HCT116 (cell line): ENCODE results near the gene PLEKHO2. TPM values are rescaled to one million over a fixed set of nuclear protein-coding genes. Genes with fewer than 3 reads are reported as not detected.

ENCODE experiments used
- ATAC-seq: fragments of 200-7000 bp; cut with Tn5 transposase; 2 replicates; pipeline ENCODE4 v1.9.1; 2020; ENCODE audit warnings: mild to moderate bottlenecking, moderate library complexity
- BruUV-seq: library from RNA; stranded (reverse); fragments of 400-500 nt; replicated peaks from 2 replicates; lab custom pipeline; 2021; lab: Mats Ljungman, UMichigan
- CTCF ChIA-PET: fragments of 300-600 bp; sonication (Branson Sonifier 250); formaldehyde crosslinking; loops from one replicate; lab custom pipeline; 2021; ENCODE audit warnings: antibody characterized with exemption; lab: Charles Lee
- POLR2A ChIA-PET: fragments of 300-600, 350-600 bp; sonication (Branson Sonifier 250); formaldehyde crosslinking; loops from one replicate; lab custom pipeline; 2021; ENCODE audit warnings: antibody characterized with exemption; lab: Charles Lee
- RAD21 ChIA-PET, 2 experiments: fragments of 300-600 bp; sonication (Branson Sonifier 250); formaldehyde crosslinking; loops; one replicate each; lab custom pipeline; 2023; ENCODE audit warnings: low total read pairs in 2 of 2; ENCODE audit not compliant: uncharacterized antibody in 2 of 2, unreplicated experiment in 2 of 2, low non-redundant PET in 1 of 2; lab: Charles Lee
- DNase-seq: peaks from one replicate; pipeline ENCODE4 v3.0.0-alpha.2; 2010; ENCODE audit warnings: low read depth, low spot score
- H2AFZ ChIP-seq: fragments of 200-600 bp; shearing (Covaris generic), sonication (generic); 2 replicates; pipeline ENCODE4 v1.6.1; 2017; ENCODE audit warnings: low read depth, mixed run types, mixed read lengths, antibody characterized with exemption, low read length; ENCODE audit not compliant: poor library complexity, severe bottlenecking
- H3K27ac ChIP-seq: 2 replicates; pipeline ENCODE4 v1.5.1; 2012; ENCODE audit warnings: low read depth, low read length
- H3K27me3 ChIP-seq: fragments of 200-600 bp; sonication (generic); 2 replicates; pipeline ENCODE4 v1.6.1; 2016; ENCODE audit warnings: mixed run types, low read length, mixed read lengths; ENCODE audit not compliant: insufficient read depth
- H3K36me3 ChIP-seq, 2 experiments: fragments of 200-500 bp in 1 of 2; fragments of 200-600 bp in 1 of 2; sonication (Bioruptor generic) in 1 of 2; sonication (generic) in 1 of 2; 2 replicates each; pipeline versions ENCODE4 v1.5.1 to v1.6.1; 2014 to 2016; ENCODE audit warnings: low read length in 2 of 2, inconsistent platforms in 1 of 2, mixed read lengths in 1 of 2, mixed run types in 1 of 2; ENCODE audit not compliant: insufficient read depth in 2 of 2, control insufficient read depth in 1 of 2
- H3K4me1 ChIP-seq, 2 experiments: fragments of 200-600 bp in 1 of 2; sonication (generic) in 1 of 2; 2 replicates each; pipeline versions ENCODE4 v1.5.1 to v1.6.1; 2012 to 2017; ENCODE audit warnings: low read length in 2 of 2, inconsistent platforms in 1 of 2, mild to moderate bottlenecking in 1 of 2, mixed read lengths in 1 of 2, mixed run types in 1 of 2, moderate library complexity in 1 of 2; ENCODE audit not compliant: insufficient read depth in 2 of 2, control insufficient read depth in 1 of 2
- H3K4me2 ChIP-seq: fragments of 200-600 bp; sonication (generic); 2 replicates; pipeline ENCODE4 v1.6.1; 2017; ENCODE audit warnings: mixed run types, low read length, mixed read lengths
- H3K4me3 ChIP-seq, 2 experiments: fragments of 200-600 bp in 1 of 2; sonication (generic) in 1 of 2; replicated peaks in 1 of 2; 2 replicates each; pipeline ENCODE4 v1.5.1; 2011 to 2016; ENCODE audit warnings: low read length in 2 of 2, control low read depth in 1 of 2, low read depth in 1 of 2, mild to moderate bottlenecking in 1 of 2, mixed read lengths in 1 of 2, mixed run types in 1 of 2
- H3K79me2 ChIP-seq: fragments of 200-600 bp; sonication (generic); 2 replicates; pipeline ENCODE4 v1.6.1; 2017; ENCODE audit warnings: mild to moderate bottlenecking, mixed run types, low read length, moderate library complexity, mixed read lengths; ENCODE audit not compliant: insufficient read depth
- H3K9ac ChIP-seq: fragments of 200-600 bp; sonication (generic); 2 replicates; pipeline ENCODE4 v1.6.1; 2016; ENCODE audit warnings: low read length, mixed read lengths
- H3K9me2 ChIP-seq: fragments of 200-600 bp; sonication (generic), shearing (Covaris generic); 2 replicates; pipeline ENCODE4 v1.6.1; 2017; ENCODE audit warnings: mixed run types, mild to moderate bottlenecking, moderate library complexity; ENCODE audit not compliant: insufficient read depth
- H3K9me3 ChIP-seq, 2 experiments: fragments of 200-500 bp in 1 of 2; fragments of 200-600 bp in 1 of 2; sonication (Bioruptor generic) in 1 of 2; sonication (generic) in 1 of 2; 2 replicates each; pipeline ENCODE4 v1.6.1; 2014 to 2017; ENCODE audit warnings: low read length in 2 of 2, mixed read lengths in 2 of 2, inconsistent platforms in 1 of 2, low read depth in 1 of 2, mild to moderate bottlenecking in 1 of 2, mixed run types in 1 of 2, moderate library complexity in 1 of 2; ENCODE audit not compliant: control insufficient read depth in 1 of 2, insufficient read depth in 1 of 2
- H4K20me1 ChIP-seq: fragments of 200-600 bp; sonication (generic), shearing (Covaris generic); 2 replicates; pipeline ENCODE4 v1.6.1; 2017; ENCODE audit warnings: mixed run types, mild to moderate bottlenecking, moderate library complexity; ENCODE audit not compliant: insufficient read depth
- CBX3 ChIP-seq: IDR thresholded peaks from 2 replicates; pipeline ENCODE4 v1.6.1; 2012; ENCODE audit warnings: low read depth
- CEBPB ChIP-seq: IDR thresholded peaks from 2 replicates; pipeline ENCODE4 v1.6.1; 2012; ENCODE audit warnings: low read depth
- EZH2 ChIP-seq: fragments of 200-600 bp; sonication (generic); IDR thresholded peaks from 2 replicates; pipeline ENCODE4 v1.6.1; 2017; ENCODE audit warnings: antibody characterized with exemption, mixed run types
- FOSL1 ChIP-seq: IDR thresholded peaks from 2 replicates; pipeline ENCODE4 v1.6.1; 2012; ENCODE audit warnings: low read depth
- JUND ChIP-seq: IDR thresholded peaks from 2 replicates; pipeline ENCODE4 v1.6.1; 2012
- POLR2AphosphoS5 ChIP-seq: IDR thresholded peaks from 2 replicates; pipeline ENCODE4 v1.6.1; 2011; ENCODE audit warnings: mild to moderate bottlenecking, low read depth, low read length, moderate library complexity
- TCF7L2 ChIP-seq: IDR thresholded peaks from 2 replicates; pipeline ENCODE4 v1.7.0; 2011; ENCODE audit warnings: borderline replicate concordance, inconsistent platforms; ENCODE audit not compliant: insufficient read depth, insufficient read length; ENCODE audit errors: extremely low read depth
- YY1 ChIP-seq: IDR thresholded peaks from 2 replicates; pipeline ENCODE4 v1.6.1; 2011; ENCODE audit warnings: low read length, low read depth, moderate library complexity, mild to moderate bottlenecking; ENCODE audit not compliant: insufficient replicate concordance; ENCODE audit errors: extremely low read depth
- intact Hi-C: fragments of 100-400 bp; cut with micrococcal nuclease; formaldehyde crosslinking; loops from 2 replicates; pipeline ENCODE4 v1.10.0; 2022
- total RNA-seq: library from RNA; stranded (reverse); gene quantifications from one replicate; pipeline ENCODE4 v1.2.1, GENCODE V29; 2021; ENCODE audit not compliant: unreplicated experiment
- TF ChIP-seq, protein P1 (sequence below): IDR thresholded peaks from 2 replicates; pipeline ENCODE4 v1.6.1; 2012; ENCODE audit warnings: low read depth

Gene PLEKHO2
- total RNA-seq, 1 experiment from 2014 or later: 8.0 TPM

DNA sequence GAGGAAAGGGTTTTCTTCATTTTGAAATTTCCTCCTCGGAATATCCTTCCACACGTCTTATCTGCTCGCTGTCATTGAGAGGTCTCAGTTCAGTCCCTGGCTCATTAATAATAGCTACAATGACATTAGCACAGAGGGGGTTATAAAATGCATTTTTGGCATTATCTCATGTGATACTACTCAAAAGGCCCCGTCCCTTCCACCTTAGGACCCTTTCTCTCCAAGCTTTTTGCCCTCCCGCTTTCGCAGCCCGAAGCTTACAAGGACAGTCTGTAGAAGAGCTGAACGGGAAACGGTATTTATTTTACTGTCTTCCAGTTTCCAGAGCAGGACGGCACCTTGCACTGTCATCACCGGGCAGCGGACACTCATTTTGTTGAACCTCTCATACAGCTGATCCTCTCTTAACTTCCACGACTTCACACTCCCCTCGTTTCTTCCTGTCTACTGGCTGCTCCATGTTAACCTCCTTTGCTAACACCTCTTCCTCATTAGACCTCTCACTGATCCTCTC lies 5.6 kb upstream of the PLEKHO2 start:
- Histone ChIP-seq H4K20me1 (no peaks in the 10 kb centered on the region), H3K79me2 (no peaks in the 10 kb centered on the region), H2AFZ (peak overlapping the region; percentile 90), H3K4me1 (peaks cover 15 to 25% of the 10 kb centered on the region in 2 experiments), H3K4me3 (peak overlapping the region in 1 of 2 experiments; percentile 28; a peak in 1 of 4 replicates), H3K9me3 (no peaks in the 10 kb centered on the region), H3K27me3 (no peaks in the 10 kb centered on the region), H3K27ac (peak overlapping the region; percentile 43), H3K9me2 (no peaks in the 10 kb centered on the region), H3K9ac (no peak overlapping the region; the same call in 1 of the 2 replicates), H3K4me2 (peak overlapping the region; percentile 60)
- CTCF ChIA-PET: interaction anchor here (1.0 to 1.2 kb wide), 3 partner anchors 10 to 26 kb away, joined by 3 to 7 read pairs (median 3); partner anchors contain the start of gene PIF1
- no TSS peak for BruUV-seq
- DNase-seq (no peak), ATAC-seq (peak; percentile 3)
- POLR2A ChIA-PET: interaction anchor here (1.0 kb wide), 2 partner anchors 10 to 51 kb away, joined by 4 read pairs; partner anchors contain the start of gene PIF1
- TF ChIP-seq CBX3: no peak
- peak; percentile 3 for TF ChIP-seq TCF7L2
- TF ChIP-seq, all 23 proteins: peak for 1
- intact Hi-C loops: loop anchor here (5.0 kb wide), 1 partner anchor 156 kb away; no protein-coding TSS in a partner anchor
- RAD21 ChIA-PET: no interaction called here
- no peaks in the 10 kb centered on the region for H3K36me3 ChIP-seq

DNA sequence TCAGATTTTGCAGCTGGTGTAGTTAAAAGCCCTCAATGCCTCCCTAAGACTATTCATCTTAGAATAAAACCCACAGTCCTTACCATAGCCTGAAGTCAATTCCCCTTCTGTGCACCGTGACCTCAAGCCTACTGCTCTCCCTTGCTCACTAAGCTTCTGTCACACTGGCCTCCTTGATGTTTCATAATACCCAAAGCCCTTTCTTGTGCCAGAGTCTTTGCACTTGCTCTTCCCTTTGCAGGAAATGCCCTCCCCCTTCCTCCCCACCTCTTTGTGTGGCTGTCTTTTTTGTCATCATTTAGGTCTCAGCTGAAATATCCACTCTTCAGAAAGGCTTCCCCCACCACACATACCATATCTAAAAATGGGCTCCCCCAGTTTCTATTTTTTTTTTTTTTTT lies 4.2 kb upstream of the PLEKHO2 start:
- no TSS peak for BruUV-seq
- POLR2A ChIA-PET: interaction anchor here (0.6 kb wide), 1 partner anchor 348 kb away, joined by 3 read pairs; the partner anchor contains the start of gene CLPX
- DNase-seq: no peak

More for the DNA sequence above, 4.2 kb upstream of the PLEKHO2 start:
- ChIA-PET RAD21 (no interaction called here), CTCF (no interaction called here)
- Histone ChIP-seq H3K4me1 (peaks cover 17 to 32% of the 10 kb centered on the region in 2 experiments), H3K9ac (no peak overlapping the region), H4K20me1 (no peaks in the 10 kb centered on the region), H3K36me3 (no peaks in the 10 kb centered on the region), H3K79me2 (peaks cover under 1% of the 10 kb centered on the region; the same call in 1 of the 2 replicates), H3K4me2 (no peak overlapping the region), H3K9me2 (no peaks in the 10 kb centered on the region), H3K27me3 (no peaks in the 10 kb centered on the region), H3K27ac (no peak overlapping the region), H3K9me3 (no peaks in the 10 kb centered on the region), H3K4me3 (no peak overlapping the region), H2AFZ (no peak overlapping the region)
- no peak for ATAC-seq
- TF ChIP-seq POLR2AphosphoS5: no peak
- TF ChIP-seq YY1: no peak
- no peak for TF ChIP-seq EZH2
- TF ChIP-seq JUND: no peak
- no peak for TF ChIP-seq FOSL1
- TF ChIP-seq CEBPB: no peak
- TF ChIP-seq, protein P1, sequence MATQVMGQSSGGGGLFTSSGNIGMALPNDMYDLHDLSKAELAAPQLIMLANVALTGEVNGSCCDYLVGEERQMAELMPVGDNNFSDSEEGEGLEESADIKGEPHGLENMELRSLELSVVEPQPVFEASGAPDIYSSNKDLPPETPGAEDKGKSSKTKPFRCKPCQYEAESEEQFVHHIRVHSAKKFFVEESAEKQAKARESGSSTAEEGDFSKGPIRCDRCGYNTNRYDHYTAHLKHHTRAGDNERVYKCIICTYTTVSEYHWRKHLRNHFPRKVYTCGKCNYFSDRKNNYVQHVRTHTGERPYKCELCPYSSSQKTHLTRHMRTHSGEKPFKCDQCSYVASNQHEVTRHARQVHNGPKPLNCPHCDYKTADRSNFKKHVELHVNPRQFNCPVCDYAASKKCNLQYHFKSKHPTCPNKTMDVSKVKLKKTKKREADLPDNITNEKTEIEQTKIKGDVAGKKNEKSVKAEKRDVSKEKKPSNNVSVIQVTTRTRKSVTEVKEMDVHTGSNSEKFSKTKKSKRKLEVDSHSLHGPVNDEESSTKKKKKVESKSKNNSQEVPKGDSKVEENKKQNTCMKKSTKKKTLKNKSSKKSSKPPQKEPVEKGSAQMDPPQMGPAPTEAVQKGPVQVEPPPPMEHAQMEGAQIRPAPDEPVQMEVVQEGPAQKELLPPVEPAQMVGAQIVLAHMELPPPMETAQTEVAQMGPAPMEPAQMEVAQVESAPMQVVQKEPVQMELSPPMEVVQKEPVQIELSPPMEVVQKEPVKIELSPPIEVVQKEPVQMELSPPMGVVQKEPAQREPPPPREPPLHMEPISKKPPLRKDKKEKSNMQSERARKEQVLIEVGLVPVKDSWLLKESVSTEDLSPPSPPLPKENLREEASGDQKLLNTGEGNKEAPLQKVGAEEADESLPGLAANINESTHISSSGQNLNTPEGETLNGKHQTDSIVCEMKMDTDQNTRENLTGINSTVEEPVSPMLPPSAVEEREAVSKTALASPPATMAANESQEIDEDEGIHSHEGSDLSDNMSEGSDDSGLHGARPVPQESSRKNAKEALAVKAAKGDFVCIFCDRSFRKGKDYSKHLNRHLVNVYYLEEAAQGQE: no peak
- intact Hi-C loops: loop anchor here (5.0 kb wide), 1 partner anchor 155 kb away; no protein-coding TSS in a partner anchor
